ENCODE measurements around the gene RTN4R. TPM values are rescaled to one million over a fixed set of nuclear protein-coding genes. Genes with fewer than 3 reads are reported as not detected.

The RTN4R gene
- polyA plus RNA-seq, 1 of the 3 experiments (the other 2 are of a cell fraction), result 0.23 TPM

GRCh38 chr22:20233351-20234313 lies 34.5 kb downstream of the RTN4R start:
- Histone ChIP-seq H3K9me2 (no peaks in the 10 kb centered on the region), H3K4me2 (no peak overlapping the region), H3K9me3 (no peaks in the 10 kb centered on the region), H3K27me3 (ENCODE audit: insufficient read depth) (peaks cover 8% of the 10 kb centered on the region; the same call in 1 of the 2 replicates), H3K36me3 (replicated peaks in 1 of 2; ENCODE audit: control insufficient read depth in 1 of 2, insufficient read depth in 2 of 2, low read length in 1 of 2) (no peaks in the 10 kb centered on the region), H3K4me3 (ENCODE audit: low read depth in 2 of 2, low read length in 1 of 2) (no peak overlapping the region), H4K20me1 (ENCODE audit: insufficient read depth) (no peaks in the 10 kb centered on the region), H2AFZ (ENCODE audit: low read depth) (no peak overlapping the region), H3K27ac (ENCODE audit: low read depth in 2 of 2, low read length in 1 of 2) (no peak overlapping the region), H3K4me1 (ENCODE audit: control insufficient read depth in 1 of 2, insufficient read depth in 2 of 2, low read depth in 1 of 2, low read length in 1 of 2) (peaks cover 0 to 14% of the 10 kb centered on the region in 2 experiments; a peak in 1 of 4 replicates), H3F3A (replicated peaks; ENCODE audit: insufficient read depth) (no peaks in the 10 kb centered on the region), H3K79me2 (ENCODE audit: insufficient read depth) (no peaks in the 10 kb centered on the region), H3K9ac (no peak overlapping the region)
- ChIA-PET POLR2A (no interaction called here), CTCF (no interaction called here)
- WGBS (ENCODE audit: low lambda C conversion rate), result 66% methylated on average over 3 of the region's 13 CpGs
- no peak for TF ChIP-seq ELF1 (IDR thresholded peaks at IDR 0.05)
- no peak for TF ChIP-seq TAF1 (IDR thresholded peaks at IDR 0.05; ENCODE audit: borderline replicate concordance, low read depth, low read length)
- DNase-seq, result no peak

- H3K36me3 ChIP-seq (replicated peaks in 1 of 2; ENCODE audit: control insufficient read depth in 1 of 2, insufficient read depth in 2 of 2, low read length in 1 of 2), result no peaks in the 10 kb centered on the region
- H2AFZ ChIP-seq (ENCODE audit: low read depth), result no peak overlapping the region
- no peak overlapping the region for H3K4me2 ChIP-seq
- no peaks in the 10 kb centered on the region for H3K79me2 ChIP-seq (ENCODE audit: insufficient read depth)
- peaks cover 0 to 14% of the 10 kb centered on the region in 2 experiments; a peak in 1 of 4 replicates for H3K4me1 ChIP-seq (ENCODE audit: control insufficient read depth in 1 of 2, insufficient read depth in 2 of 2, low read depth in 1 of 2, low read length in 1 of 2)
- TF ChIP-seq, protein P1, sequence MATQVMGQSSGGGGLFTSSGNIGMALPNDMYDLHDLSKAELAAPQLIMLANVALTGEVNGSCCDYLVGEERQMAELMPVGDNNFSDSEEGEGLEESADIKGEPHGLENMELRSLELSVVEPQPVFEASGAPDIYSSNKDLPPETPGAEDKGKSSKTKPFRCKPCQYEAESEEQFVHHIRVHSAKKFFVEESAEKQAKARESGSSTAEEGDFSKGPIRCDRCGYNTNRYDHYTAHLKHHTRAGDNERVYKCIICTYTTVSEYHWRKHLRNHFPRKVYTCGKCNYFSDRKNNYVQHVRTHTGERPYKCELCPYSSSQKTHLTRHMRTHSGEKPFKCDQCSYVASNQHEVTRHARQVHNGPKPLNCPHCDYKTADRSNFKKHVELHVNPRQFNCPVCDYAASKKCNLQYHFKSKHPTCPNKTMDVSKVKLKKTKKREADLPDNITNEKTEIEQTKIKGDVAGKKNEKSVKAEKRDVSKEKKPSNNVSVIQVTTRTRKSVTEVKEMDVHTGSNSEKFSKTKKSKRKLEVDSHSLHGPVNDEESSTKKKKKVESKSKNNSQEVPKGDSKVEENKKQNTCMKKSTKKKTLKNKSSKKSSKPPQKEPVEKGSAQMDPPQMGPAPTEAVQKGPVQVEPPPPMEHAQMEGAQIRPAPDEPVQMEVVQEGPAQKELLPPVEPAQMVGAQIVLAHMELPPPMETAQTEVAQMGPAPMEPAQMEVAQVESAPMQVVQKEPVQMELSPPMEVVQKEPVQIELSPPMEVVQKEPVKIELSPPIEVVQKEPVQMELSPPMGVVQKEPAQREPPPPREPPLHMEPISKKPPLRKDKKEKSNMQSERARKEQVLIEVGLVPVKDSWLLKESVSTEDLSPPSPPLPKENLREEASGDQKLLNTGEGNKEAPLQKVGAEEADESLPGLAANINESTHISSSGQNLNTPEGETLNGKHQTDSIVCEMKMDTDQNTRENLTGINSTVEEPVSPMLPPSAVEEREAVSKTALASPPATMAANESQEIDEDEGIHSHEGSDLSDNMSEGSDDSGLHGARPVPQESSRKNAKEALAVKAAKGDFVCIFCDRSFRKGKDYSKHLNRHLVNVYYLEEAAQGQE (IDR thresholded peaks at IDR 0.05; ENCODE audit: low read depth, low read length), result no peak
- TF ChIP-seq ELF1 (IDR thresholded peaks at IDR 0.05) (no peak), FOXJ3 (CRISPR knock-in tag; IDR thresholded peaks at IDR 0.05) (no peak), RFX5 (IDR thresholded peaks at IDR 0.05; ENCODE audit: low read length) (no peak), NFIC (IDR thresholded peaks at IDR 0.05; ENCODE audit: borderline replicate concordance) (no peak), JUND (IDR thresholded peaks at IDR 0.05) (no peak), CTCF (IDR thresholded peaks at IDR 0.05) (no peak), NRF1 (IDR thresholded peaks at IDR 0.05; ENCODE audit: low read depth, low read length) (no peak), FOSL2 (IDR thresholded peaks at IDR 0.05; ENCODE audit: borderline replicate concordance, low read depth) (no peak), YY1 (IDR thresholded peaks at IDR 0.05; ENCODE audit: low read depth) (no peak), TEAD4 (IDR thresholded peaks at IDR 0.05; ENCODE audit: borderline replicate concordance, insufficient read depth) (no peak)
- TF ChIP-seq, protein P2, sequence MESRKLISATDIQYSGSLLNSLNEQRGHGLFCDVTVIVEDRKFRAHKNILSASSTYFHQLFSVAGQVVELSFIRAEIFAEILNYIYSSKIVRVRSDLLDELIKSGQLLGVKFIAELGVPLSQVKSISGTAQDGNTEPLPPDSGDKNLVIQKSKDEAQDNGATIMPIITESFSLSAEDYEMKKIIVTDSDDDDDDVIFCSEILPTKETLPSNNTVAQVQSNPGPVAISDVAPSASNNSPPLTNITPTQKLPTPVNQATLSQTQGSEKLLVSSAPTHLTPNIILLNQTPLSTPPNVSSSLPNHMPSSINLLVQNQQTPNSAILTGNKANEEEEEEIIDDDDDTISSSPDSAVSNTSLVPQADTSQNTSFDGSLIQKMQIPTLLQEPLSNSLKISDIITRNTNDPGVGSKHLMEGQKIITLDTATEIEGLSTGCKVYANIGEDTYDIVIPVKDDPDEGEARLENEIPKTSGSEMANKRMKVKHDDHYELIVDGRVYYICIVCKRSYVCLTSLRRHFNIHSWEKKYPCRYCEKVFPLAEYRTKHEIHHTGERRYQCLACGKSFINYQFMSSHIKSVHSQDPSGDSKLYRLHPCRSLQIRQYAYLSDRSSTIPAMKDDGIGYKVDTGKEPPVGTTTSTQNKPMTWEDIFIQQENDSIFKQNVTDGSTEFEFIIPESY (IDR thresholded peaks at IDR 0.05; ENCODE audit: borderline replicate concordance, low read depth), result no peak
- TF ChIP-seq, protein P3, sequence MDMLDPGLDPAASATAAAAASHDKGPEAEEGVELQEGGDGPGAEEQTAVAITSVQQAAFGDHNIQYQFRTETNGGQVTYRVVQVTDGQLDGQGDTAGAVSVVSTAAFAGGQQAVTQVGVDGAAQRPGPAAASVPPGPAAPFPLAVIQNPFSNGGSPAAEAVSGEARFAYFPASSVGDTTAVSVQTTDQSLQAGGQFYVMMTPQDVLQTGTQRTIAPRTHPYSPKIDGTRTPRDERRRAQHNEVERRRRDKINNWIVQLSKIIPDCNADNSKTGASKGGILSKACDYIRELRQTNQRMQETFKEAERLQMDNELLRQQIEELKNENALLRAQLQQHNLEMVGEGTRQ (IDR thresholded peaks at IDR 0.05; ENCODE audit: borderline replicate concordance, low read depth, low read length), result no peak
- POLR2A ChIA-PET, result no interaction called here
- no peak overlapping the region for H3K4me3 ChIP-seq (ENCODE audit: low read depth in 2 of 2, low read length in 1 of 2)
- H3K9ac ChIP-seq, result no peak overlapping the region
- H3F3A ChIP-seq (replicated peaks; ENCODE audit: insufficient read depth), result no peaks in the 10 kb centered on the region
- H3K9me2 ChIP-seq, result no peaks in the 10 kb centered on the region
- no peaks in the 10 kb centered on the region for H4K20me1 ChIP-seq (ENCODE audit: insufficient read depth)
- peaks cover 10% of the 10 kb centered on the region; the same call in 1 of the 2 replicates for H3K27me3 ChIP-seq (ENCODE audit: insufficient read depth)
- H3K9me3 ChIP-seq, result no peaks in the 10 kb centered on the region
- DNase-seq, result no peak
- WGBS (ENCODE audit: low lambda C conversion rate), result 60% methylated on average over 1 of the region's 9 CpGs
- H3K27ac ChIP-seq (ENCODE audit: low read depth in 2 of 2, low read length in 1 of 2), result no peak overlapping the region
- CTCF ChIA-PET, result interaction anchor here (2.0 kb wide), 1 partner anchor 76 kb away, joined by 5 read pairs; no protein-coding TSS in a partner anchor
These were observed 35.3 kb downstream of the RTN4R start for GRCh38 chr22:20232781-20233180.
